Chondrocyte (in vitro differentiated cells): ENCODE measurements around the gene ELSPBP1. TPM values are rescaled to one million over a fixed set of nuclear protein-coding genes. Genes with fewer than 3 reads are reported as not detected.

ENCODE experiments used
- DNase-seq: peaks from one replicate; pipeline ENCODE4 v3.0.0; 2021; ENCODE audit warnings: mixed read lengths, low spot score
- H3K27ac Mint-ChIP-seq: one replicate; pipeline ENCODE4 v1.8.0; 2021; ENCODE audit warnings: mild to moderate bottlenecking, moderate library complexity, mixed read lengths; ENCODE audit not compliant: unreplicated experiment
- H3K27me3 Mint-ChIP-seq: 2 replicates; pipeline ENCODE4 v1.8.0; 2021; ENCODE audit warnings: low read depth, mixed read lengths
- H3K36me3 Mint-ChIP-seq: 2 replicates; pipeline ENCODE4 v1.8.0; 2021; ENCODE audit warnings: low read depth, mixed read lengths
- H3K4me1 Mint-ChIP-seq: 2 replicates; pipeline ENCODE4 v1.8.0; 2021; ENCODE audit warnings: low read depth, mild to moderate bottlenecking, mixed read lengths
- H3K4me3 Mint-ChIP-seq: one replicate; pipeline ENCODE4 v1.8.0; 2021; ENCODE audit warnings: mild to moderate bottlenecking, moderate library complexity, mixed read lengths; ENCODE audit not compliant: unreplicated experiment
- H3K9me3 Mint-ChIP-seq: 2 replicates; pipeline ENCODE4 v1.8.0; 2021; ENCODE audit warnings: low read depth, mixed read lengths
- total RNA-seq: library from RNA; stranded (reverse); gene quantifications from 3 replicates; pipeline ENCODE4 v1.2.1, GENCODE V29; 2021
- TF ChIP-seq, protein P1 (sequence below): fragments of 200-600 bp; sonication (generic); IDR thresholded peaks from 2 replicates; pipeline ENCODE4 v1.5.0; 2021; ENCODE audit warnings: antibody characterized with exemption, mild to moderate bottlenecking, moderate library complexity

The ELSPBP1 gene
- total RNA-seq, 1 donor from 2014 or later = not detected

DNA sequence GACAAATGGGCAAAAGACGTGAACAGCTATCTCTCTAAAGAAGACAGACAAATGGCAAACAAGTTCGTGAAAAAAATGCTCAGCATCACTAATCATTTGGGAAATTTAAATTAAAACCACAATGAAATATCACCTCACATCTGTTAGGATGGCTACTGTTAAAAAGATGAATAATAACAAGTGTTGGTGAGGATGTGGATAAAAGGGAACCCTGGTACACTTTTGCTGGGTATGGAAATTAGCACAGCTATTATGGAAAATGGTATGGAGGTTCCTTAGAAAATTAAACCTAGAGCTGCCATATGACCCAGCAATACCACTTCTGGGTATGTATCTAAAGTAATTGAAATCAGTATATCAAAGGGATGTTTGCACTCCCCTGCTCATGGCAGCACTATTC lies 42.3 kb downstream of the ELSPBP1 start:
- TF ChIP-seq, protein P1, sequence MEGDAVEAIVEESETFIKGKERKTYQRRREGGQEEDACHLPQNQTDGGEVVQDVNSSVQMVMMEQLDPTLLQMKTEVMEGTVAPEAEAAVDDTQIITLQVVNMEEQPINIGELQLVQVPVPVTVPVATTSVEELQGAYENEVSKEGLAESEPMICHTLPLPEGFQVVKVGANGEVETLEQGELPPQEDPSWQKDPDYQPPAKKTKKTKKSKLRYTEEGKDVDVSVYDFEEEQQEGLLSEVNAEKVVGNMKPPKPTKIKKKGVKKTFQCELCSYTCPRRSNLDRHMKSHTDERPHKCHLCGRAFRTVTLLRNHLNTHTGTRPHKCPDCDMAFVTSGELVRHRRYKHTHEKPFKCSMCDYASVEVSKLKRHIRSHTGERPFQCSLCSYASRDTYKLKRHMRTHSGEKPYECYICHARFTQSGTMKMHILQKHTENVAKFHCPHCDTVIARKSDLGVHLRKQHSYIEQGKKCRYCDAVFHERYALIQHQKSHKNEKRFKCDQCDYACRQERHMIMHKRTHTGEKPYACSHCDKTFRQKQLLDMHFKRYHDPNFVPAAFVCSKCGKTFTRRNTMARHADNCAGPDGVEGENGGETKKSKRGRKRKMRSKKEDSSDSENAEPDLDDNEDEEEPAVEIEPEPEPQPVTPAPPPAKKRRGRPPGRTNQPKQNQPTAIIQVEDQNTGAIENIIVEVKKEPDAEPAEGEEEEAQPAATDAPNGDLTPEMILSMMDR = no peak
- Mint-ChIP-seq H3K27me3 (peaks cover 10% of the 10 kb centered on the region), H3K36me3 (no peaks in the 10 kb centered on the region), H3K27ac (no peak overlapping the region), H3K4me3 (no peak overlapping the region), H3K4me1 (no peaks in the 10 kb centered on the region), H3K9me3 (peaks cover 8% of the 10 kb centered on the region)
- no peak for DNase-seq

DNA sequence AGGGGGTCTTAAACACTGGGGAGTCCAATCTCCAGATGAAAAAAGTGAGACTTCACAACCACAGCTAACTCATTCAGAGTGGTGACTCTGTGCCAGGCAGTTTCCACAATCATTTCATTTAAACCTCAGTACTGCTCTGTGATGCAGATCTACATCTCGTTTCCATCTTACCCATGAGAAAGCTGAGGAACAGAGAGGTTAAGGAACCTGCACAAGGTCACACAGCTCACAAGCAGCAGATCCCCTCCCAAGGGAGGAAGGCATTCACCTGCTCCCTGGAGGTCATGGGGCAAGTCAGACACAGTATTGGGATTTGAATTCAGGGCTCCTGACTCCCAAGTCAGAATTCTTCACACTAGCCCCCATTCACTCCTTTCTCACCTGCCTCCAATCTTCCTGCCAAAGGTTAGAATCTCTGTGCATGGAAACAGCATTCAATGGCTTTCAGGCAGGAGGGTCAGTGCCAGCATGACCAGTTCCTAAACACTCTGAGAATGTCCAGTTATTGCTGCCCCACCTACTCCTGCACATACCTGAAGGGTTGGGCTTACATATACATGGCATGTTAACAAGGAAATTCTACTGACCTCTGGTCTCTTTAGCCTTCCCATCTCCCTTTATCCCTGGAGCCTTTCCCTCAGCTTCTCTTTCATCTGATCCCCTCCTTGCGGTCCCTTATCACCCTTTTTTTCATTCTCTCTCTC lies 47.6 kb downstream of the ELSPBP1 start:
- no peak for DNase-seq
- H3K27me3 Mint-ChIP-seq = peaks cover 8% of the 10 kb centered on the region
- no peak overlapping the region for H3K4me3 Mint-ChIP-seq
- H3K9me3 Mint-ChIP-seq = peaks cover 6% of the 10 kb centered on the region
- no peaks in the 10 kb centered on the region for H3K36me3 Mint-ChIP-seq
- no peaks in the 10 kb centered on the region for H3K4me1 Mint-ChIP-seq
- TF ChIP-seq, protein P1 = no peak
- no peak overlapping the region for H3K27ac Mint-ChIP-seq

DNA sequence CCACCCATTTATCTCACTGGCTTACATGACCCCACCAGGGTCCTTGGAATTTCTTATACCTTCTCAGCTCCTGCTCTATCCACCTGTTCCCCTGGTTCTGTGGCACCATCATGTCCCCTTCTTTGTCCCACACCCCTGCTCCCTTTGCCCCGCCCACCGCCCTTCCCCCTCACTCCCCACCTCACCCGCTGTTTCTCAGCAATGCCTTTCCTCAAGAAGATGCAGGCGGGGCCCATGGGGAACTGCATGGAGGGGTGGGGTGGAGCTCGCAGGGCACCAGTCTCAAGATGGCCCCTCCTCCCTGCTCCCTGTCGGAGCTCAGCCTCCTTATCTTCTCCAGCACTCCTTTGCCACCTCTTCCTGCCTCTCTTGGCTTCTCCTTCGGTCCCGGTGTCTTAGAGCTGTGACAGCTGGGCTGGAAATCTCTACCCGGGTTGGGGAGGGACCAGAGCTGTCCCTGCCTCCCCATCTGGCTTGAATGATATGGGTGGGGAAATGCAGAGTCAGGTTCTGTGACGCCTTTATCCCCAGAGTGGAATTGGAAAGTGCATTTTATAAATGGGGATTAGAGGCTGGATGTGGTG lies 49.3 kb downstream of the ELSPBP1 start, which contains the start of gene CABP5:
TSS of gene CABP5 (minus strand) at position 405 of the 584 bp plus-strand sequence. CDS start at position 248, 157 bp downstream.
- peaks cover 8% of the 10 kb centered on the region for H3K27me3 Mint-ChIP-seq
- no peaks in the 10 kb centered on the region for H3K36me3 Mint-ChIP-seq
- H3K27ac Mint-ChIP-seq = no peak within 1 kb of the TSS
- no peak for DNase-seq
- peaks cover 9% of the 10 kb centered on the region for H3K9me3 Mint-ChIP-seq
- H3K4me3 Mint-ChIP-seq = no peak within 1 kb of the TSS
- H3K4me1 Mint-ChIP-seq = no peaks in the 10 kb centered on the region
- TF ChIP-seq, protein P1 = no peak

DNA sequence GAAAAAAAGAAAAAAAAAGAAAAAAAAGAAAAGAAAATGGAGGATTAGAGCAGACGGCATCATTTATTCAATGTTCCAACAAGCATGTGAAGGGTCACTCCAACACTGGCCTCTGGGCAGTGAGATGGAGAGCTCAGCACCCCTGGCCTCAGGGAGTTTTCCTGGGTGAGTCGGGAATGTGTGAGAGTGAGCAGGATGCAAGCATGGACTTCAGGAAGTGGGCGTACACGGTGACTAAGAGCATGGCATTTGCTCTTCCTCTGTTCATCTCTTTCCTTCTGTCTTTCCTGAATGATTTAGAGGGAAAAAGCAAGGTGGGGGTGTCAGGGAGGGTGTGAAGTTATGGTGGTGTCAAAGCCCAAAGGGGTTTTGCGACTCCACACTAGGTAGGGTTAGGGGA lies 50.1 kb downstream of the ELSPBP1 start:
- H3K4me1 Mint-ChIP-seq = no peaks in the 10 kb centered on the region
- no peak overlapping the region for H3K4me3 Mint-ChIP-seq
- TF ChIP-seq, protein P1 = no peak
- H3K27me3 Mint-ChIP-seq = peaks cover 8% of the 10 kb centered on the region
- no peak for DNase-seq
- peaks cover 13% of the 10 kb centered on the region for H3K9me3 Mint-ChIP-seq
- no peaks in the 10 kb centered on the region for H3K36me3 Mint-ChIP-seq
- no peak overlapping the region for H3K27ac Mint-ChIP-seq

DNA sequence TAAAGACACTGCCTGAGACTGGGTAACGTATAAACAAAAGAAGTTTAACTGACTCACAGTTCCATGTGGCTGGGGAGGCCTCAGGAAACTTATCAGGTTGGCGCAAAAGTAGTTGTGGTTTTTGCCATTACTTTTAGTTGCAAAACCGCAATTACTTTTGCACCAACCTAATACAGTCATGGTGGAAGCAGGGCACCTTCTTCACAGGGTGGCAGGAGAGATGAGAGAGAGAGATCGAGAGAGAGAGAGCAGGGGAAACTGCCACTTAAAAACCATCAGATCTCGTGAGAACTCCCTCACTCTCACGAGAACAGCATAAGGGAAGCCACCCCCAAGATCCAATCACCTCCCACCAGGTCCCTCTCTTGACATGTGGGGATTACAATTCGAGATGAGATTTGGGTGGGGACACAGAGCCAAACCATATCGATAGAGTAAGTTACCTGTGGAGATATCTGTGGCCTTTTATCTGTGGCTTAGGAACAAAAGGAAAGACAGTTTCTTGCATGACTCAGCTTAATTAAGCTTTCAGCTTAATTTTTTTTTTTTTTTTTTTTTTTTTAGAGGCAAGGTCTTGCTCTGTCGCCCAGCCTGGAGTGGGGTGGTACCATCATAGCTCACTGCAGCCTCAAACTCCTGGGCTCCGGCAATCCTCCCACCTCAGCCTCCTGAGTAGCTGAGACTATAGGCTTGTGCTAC lies 57.1 kb downstream of the ELSPBP1 start:
- Mint-ChIP-seq H3K9me3 (peaks cover 7% of the 10 kb centered on the region), H3K4me1 (no peaks in the 10 kb centered on the region), H3K27ac (no peak overlapping the region), H3K36me3 (no peaks in the 10 kb centered on the region), H3K4me3 (no peak overlapping the region), H3K27me3 (peaks cover 5% of the 10 kb centered on the region)
- no peak for DNase-seq
- TF ChIP-seq, protein P1 = no peak
